Measurements from ENCODE around the gene STXBP5.

Gene STXBP5

DNA sequence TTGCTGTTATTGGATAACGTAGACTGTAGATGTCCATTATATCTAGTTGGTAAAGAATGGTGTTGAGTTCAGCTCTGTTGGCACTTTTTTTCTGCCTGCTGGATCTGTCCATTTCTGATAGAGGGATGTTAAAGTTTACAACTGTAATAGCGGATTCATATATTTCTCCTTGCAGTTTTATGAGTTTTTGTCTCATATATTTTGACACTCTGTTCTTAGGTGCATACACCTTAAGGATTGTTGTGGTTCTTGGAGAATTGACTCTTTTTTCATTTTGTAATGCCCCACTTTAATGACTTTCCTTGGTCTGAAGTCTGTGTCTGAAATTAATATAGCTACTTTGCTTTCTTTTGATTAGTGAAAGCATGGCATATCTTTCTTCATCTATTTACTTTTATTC is 16.1 kb downstream of the STXBP5 start:
- Histone ChIP-seq H3K4me1 (ENCODE audit: control insufficient read depth, insufficient read depth, low read length) (peaks cover 3% of the 10 kb centered on the region; the same call in 1 of the 2 replicates), H3K36me3 (ENCODE audit: control insufficient read depth in 2 of 2, insufficient read depth in 1 of 2, low read length in 2 of 2) (peaks cover 0 to 5% of the 10 kb centered on the region in 2 experiments; a peak in 1 of 3 replicates), H3K4me3 (ENCODE audit: low read depth, low read length) (no peak overlapping the region), H3K27ac (ENCODE audit: extremely low read depth, low read depth, low read length) (no peak overlapping the region), H3K9me3 (ENCODE audit: control insufficient read depth, insufficient read depth, low read depth, low read length) (no peaks in the 10 kb centered on the region)
- POLR2A ChIA-PET = no interaction called here
- TF ChIP-seq OSR2 (tag by site-specific recombination; IDR thresholded peaks at IDR 0.05) (no peak), ZNF112 (tag by site-specific recombination; IDR thresholded peaks at IDR 0.05) (no peak), ZNF311 (tag by site-specific recombination; IDR thresholded peaks at IDR 0.05; ENCODE audit: borderline replicate concordance) (no peak), ZNF558 (tag by site-specific recombination; IDR thresholded peaks at IDR 0.05) (no peak)
- TF ChIP-seq, protein P1, sequence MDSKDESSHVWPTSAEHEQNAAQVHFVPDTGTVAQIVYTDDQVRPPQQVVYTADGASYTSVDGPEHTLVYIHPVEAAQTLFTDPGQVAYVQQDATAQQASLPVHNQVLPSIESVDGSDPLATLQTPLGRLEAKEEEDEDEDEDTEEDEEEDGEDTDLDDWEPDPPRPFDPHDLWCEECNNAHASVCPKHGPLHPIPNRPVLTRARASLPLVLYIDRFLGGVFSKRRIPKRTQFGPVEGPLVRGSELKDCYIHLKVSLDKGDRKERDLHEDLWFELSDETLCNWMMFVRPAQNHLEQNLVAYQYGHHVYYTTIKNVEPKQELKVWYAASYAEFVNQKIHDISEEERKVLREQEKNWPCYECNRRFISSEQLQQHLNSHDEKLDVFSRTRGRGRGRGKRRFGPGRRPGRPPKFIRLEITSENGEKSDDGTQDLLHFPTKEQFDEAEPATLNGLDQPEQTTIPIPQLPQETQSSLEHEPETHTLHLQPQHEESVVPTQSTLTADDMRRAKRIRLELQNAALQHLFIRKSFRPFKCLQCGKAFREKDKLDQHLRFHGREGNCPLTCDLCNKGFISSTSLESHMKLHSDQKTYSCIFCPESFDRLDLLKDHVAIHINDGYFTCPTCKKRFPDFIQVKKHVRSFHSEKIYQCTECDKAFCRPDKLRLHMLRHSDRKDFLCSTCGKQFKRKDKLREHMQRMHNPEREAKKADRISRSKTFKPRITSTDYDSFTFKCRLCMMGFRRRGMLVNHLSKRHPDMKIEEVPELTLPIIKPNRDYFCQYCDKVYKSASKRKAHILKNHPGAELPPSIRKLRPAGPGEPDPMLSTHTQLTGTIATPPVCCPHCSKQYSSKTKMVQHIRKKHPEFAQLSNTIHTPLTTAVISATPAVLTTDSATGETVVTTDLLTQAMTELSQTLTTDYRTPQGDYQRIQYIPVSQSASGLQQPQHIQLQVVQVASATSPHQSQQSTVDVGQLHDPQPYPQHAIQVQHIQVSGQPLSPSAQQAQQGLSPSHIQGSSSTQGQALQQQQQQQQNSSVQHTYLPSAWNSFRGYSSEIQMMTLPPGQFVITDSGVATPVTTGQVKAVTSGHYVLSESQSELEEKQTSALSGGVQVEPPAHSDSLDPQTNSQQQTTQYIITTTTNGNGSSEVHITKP (tag by site-specific recombination; IDR thresholded peaks at IDR 0.05) = peak; percentile 82
- TF ChIP-seq, protein P2, sequence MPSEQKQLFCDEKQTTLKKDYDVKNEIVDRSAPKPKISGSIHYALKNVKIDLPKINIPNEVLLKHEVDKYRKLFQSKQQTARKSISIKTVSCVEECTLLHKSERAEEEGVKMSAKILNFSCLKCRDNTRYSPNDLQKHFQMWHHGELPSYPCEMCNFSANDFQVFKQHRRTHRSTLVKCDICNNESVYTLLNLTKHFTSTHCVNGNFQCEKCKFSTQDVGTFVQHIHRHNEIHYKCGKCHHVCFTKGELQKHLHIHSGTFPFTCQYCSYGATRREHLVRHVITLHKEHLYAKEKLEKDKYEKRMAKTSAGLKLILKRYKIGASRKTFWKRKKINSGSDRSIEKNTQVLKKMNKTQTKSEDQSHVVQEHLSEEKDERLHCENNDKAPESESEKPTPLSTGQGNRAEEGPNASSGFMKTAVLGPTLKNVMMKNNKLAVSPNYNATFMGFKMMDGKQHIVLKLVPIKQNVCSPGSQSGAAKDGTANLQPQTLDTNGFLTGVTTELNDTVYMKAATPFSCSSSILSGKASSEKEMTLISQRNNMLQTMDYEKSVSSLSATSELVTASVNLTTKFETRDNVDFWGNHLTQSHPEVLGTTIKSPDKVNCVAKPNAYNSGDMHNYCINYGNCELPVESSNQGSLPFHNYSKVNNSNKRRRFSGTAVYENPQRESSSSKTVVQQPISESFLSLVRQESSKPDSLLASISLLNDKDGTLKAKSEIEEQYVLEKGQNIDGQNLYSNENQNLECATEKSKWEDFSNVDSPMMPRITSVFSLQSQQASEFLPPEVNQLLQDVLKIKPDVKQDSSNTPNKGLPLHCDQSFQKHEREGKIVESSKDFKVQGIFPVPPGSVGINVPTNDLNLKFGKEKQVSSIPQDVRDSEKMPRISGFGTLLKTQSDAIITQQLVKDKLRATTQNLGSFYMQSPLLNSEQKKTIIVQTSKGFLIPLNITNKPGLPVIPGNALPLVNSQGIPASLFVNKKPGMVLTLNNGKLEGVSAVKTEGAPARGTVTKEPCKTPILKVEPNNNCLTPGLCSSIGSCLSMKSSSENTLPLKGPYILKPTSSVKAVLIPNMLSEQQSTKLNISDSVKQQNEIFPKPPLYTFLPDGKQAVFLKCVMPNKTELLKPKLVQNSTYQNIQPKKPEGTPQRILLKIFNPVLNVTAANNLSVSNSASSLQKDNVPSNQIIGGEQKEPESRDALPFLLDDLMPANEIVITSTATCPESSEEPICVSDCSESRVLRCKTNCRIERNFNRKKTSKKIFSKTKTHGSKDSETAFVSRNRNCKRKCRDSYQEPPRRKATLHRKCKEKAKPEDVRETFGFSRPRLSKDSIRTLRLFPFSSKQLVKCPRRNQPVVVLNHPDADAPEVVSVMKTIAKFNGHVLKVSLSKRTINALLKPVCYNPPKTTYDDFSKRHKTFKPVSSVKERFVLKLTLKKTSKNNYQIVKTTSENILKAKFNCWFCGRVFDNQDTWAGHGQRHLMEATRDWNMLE (tag by site-specific recombination; conservative IDR thresholded peaks at IDR 0.05; ENCODE audit: low read depth) = no peak
- CTCF ChIA-PET = interaction anchor here (1.5 kb wide), 1 partner anchor 15 kb away, joined by 5 read pairs; no protein-coding TSS in a partner anchor

DNA sequence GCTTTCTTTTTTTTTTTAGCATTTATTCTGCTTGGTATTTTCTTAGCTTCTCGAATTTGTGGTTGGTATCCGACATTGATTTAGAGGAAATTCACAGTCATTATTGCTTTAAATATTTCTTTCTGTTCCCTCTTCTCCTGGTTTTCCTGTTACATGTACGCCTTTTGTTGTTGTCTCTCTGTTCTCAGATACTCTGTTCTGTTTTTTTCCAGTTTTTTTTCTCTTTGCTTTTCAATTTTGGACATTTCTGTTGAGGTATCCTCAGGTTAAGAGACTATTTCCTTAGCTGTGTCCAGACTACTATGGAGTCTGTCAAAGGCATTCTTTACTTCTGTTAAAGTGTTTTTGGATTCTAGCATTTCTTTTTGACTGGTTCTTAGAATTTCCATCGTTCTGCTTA is 17.5 kb downstream of the STXBP5 start:
- H3K36me3 ChIP-seq (ENCODE audit: control insufficient read depth in 2 of 2, insufficient read depth in 1 of 2, low read length in 2 of 2) = peaks cover 0 to 5% of the 10 kb centered on the region in 2 experiments; a peak in 1 of 3 replicates
- ChIA-PET POLR2A (no interaction called here), CTCF (interaction anchor here (0.7 to 1.5 kb wide), 2 partner anchors 14 to 61 kb away, joined by 4 to 5 read pairs; no protein-coding TSS in a partner anchor)
- H3K27ac ChIP-seq (ENCODE audit: extremely low read depth, low read depth, low read length) = no peak overlapping the region
- no peaks in the 10 kb centered on the region for H3K9me3 ChIP-seq (ENCODE audit: control insufficient read depth, insufficient read depth, low read depth, low read length)
- H3K4me1 ChIP-seq (ENCODE audit: control insufficient read depth, insufficient read depth, low read length) = peaks cover 2% of the 10 kb centered on the region; the same call in 1 of the 2 replicates
- no peak for TF ChIP-seq ZNF423 (tag by site-specific recombination; IDR thresholded peaks at IDR 0.05)
- TF ChIP-seq ZNF362 (tag by site-specific recombination; IDR thresholded peaks at IDR 0.05) = 0 out of 2 replicates have a peak, but pooled peaks have one; percentile 7
- H3K4me3 ChIP-seq (ENCODE audit: low read depth, low read length) = no peak overlapping the region

GRCh38 chr6:147222160-147222838 is 18.1 kb downstream of the STXBP5 start:
- ChIA-PET POLR2A (no interaction called here), CTCF (interaction anchor here (0.7 to 0.8 kb wide), 2 partner anchors 10 to 61 kb away, joined by 3 to 4 read pairs; no protein-coding TSS in a partner anchor)
- H3K27ac ChIP-seq (ENCODE audit: extremely low read depth, low read depth, low read length) = no peak overlapping the region
- no peaks in the 10 kb centered on the region for H3K4me1 ChIP-seq (ENCODE audit: control insufficient read depth, insufficient read depth, low read length)
- H3K4me3 ChIP-seq (ENCODE audit: low read depth, low read length) = no peak overlapping the region
- TF ChIP-seq ZFHX2 (tag by site-specific recombination; conservative IDR thresholded peaks at IDR 0.05) (peak; percentile 67), ZNF18 (tag by site-specific recombination; IDR thresholded peaks at IDR 0.05) (no peak), ZNF792 (tag by site-specific recombination; IDR thresholded peaks at IDR 0.05) (no peak), EGR2 (tag by site-specific recombination; IDR thresholded peaks at IDR 0.05; ENCODE audit: low read depth) (peak; percentile 73), ZNF530 (tag by site-specific recombination; IDR thresholded peaks at IDR 0.05; ENCODE audit: low read depth) (no peak), ZNF426 (tag by site-specific recombination; IDR thresholded peaks at IDR 0.05) (no peak)
- H3K9me3 ChIP-seq (ENCODE audit: control insufficient read depth, insufficient read depth, low read depth, low read length) = no peaks in the 10 kb centered on the region
- peaks cover 0 to 5% of the 10 kb centered on the region in 2 experiments; a peak in 1 of 3 replicates for H3K36me3 ChIP-seq (ENCODE audit: control insufficient read depth in 2 of 2, insufficient read depth in 1 of 2, low read length in 2 of 2)

All from HEK293 (cell line).